PFSK-1 (cell line): Measurements from ENCODE around the gene HS1BP3.

ENCODE experiments used
- FOXP2 ChIP-seq: optimal IDR thresholded peaks from 2 replicates; pipeline ENCODE3; 2011; ENCODE audit warnings: borderline replicate concordance, control low read depth, inconsistent platforms; ENCODE audit not compliant: insufficient read depth; ENCODE audit errors: extremely low read length, extremely low read depth
- POLR2AphosphoS5 ChIP-seq: IDR thresholded peaks from 2 replicates; pipeline ENCODE4 v1.6.1; 2012; ENCODE audit warnings: low read depth, mild to moderate bottlenecking, control low read depth, low read length, moderate library complexity
- REST ChIP-seq, 2 experiments: IDR thresholded peaks; 2 replicates each; pipeline versions ENCODE4 v1.6.1 to v1.8.0; 2011 to 2012; ENCODE audit warnings: low read depth in 2 of 2, low read length in 2 of 2, control low read depth in 1 of 2, inconsistent platforms in 1 of 2, mild to moderate bottlenecking in 1 of 2, moderate library complexity in 1 of 2; ENCODE audit not compliant: insufficient read depth in 1 of 2
- SIN3A ChIP-seq: IDR thresholded peaks from 2 replicates; pipeline ENCODE4 v1.6.1; 2012; ENCODE audit warnings: mild to moderate bottlenecking, low read length, moderate library complexity, borderline replicate concordance; ENCODE audit not compliant: insufficient read depth
- TAF1 ChIP-seq: IDR thresholded peaks from 2 replicates; pipeline ENCODE4 v1.6.1; 2012; ENCODE audit warnings: low read length, control low read depth, borderline replicate concordance; ENCODE audit not compliant: insufficient read depth

The HS1BP3 gene

GRCh38 chr2:20584045-20584398 is 66.9 kb downstream of the HS1BP3 start:
- TF ChIP-seq POLR2AphosphoS5 (no peak), REST (IDR thresholded peaks at IDR 0.05; ENCODE audit: insufficient read depth in 1 of 2, low read depth in 2 of 2, low read length in 2 of 2) (no peak), TAF1 (no peak), SIN3A (no peak)

- TF ChIP-seq POLR2AphosphoS5 (no peak), REST (IDR thresholded peaks at IDR 0.05; ENCODE audit: insufficient read depth in 1 of 2, low read depth in 2 of 2, low read length in 2 of 2) (no peak), SIN3A (no peak), TAF1 (no peak), FOXP2 (no peak)
Measured at GRCh38 chr2:20583425-20583881, 67.4 kb downstream of the HS1BP3 start.

DNA sequence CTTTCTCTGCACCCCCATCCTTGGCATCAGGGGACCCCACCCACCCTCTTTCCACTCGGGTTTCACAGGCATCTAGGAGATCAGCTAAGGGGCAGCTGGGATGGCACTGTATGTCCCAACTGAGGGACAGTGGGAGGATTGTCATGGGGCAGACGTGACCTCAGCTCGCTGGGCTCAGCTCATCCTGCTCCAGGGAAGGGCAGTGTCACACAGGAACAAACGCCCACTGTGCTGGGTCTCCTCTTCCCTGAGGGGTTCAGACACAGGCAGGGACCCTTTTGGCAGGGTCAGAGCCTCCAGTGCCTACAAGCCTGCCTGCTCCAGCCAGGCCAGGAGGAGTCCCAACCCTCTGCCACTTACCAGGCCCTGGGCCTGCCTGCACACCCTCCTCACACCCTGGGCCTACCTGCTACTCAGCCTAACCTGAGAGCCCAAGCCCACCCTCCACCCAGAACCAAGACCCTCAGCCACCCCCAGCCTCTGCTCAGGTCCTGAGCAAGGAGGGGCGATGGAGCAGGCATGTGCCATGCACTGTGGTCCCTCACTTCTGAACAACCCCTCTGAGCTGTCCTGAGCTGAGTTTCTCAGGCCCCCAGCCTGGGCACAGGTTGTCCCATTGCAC is 68.2 kb downstream of the HS1BP3 start:
- TF ChIP-seq SIN3A = no peak
- TF ChIP-seq FOXP2 = no peak
- TF ChIP-seq TAF1 = no peak
- TF ChIP-seq POLR2AphosphoS5 = no peak
- TF ChIP-seq REST (IDR thresholded peaks at IDR 0.05; ENCODE audit: insufficient read depth in 1 of 2, low read depth in 2 of 2, low read length in 2 of 2) = no peak

GRCh38 chr2:20580690-20581437 is 70.0 kb downstream of the HS1BP3 start:
- TF ChIP-seq SIN3A (no peak), TAF1 (no peak), FOXP2 (no peak), REST (IDR thresholded peaks at IDR 0.05; ENCODE audit: insufficient read depth in 1 of 2, low read depth in 2 of 2, low read length in 2 of 2) (no peak)

DNA sequence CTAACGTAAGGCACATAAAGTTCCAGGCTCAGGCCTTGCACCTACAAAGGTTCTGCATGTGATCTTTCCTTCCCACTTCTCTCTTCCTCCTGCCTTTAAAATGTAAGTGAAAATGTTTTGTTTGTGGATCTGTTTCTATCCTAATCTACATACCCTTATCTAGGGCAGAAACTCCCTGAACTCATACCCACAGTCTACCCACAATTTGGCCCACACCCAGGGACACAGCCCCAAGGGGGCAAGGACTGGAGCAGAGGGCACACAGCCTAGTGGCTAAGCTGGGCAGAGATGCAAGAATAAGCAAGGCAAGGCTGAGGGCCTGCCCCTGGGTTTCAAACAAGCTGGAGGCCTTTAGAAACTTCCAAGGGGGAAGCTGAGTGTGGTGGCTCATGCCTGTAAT is 71.0 kb downstream of the HS1BP3 start:
- no peak for TF ChIP-seq SIN3A
- no peak for TF ChIP-seq TAF1
- TF ChIP-seq POLR2AphosphoS5 = no peak
- TF ChIP-seq REST (IDR thresholded peaks at IDR 0.05; ENCODE audit: insufficient read depth in 1 of 2, low read depth in 2 of 2, low read length in 2 of 2) = no peak
- TF ChIP-seq FOXP2 = no peak
